Mammary epithelial cell (primary cell): ENCODE measurements around the gene CTAGE1.

Source experiments
- CTCF ChIP-seq, 2 donors: IDR thresholded peaks in 1 of 2; conservative IDR thresholded peaks in 1 of 2; 2 replicates each; pipeline ENCODE4 v1.5.1; 2011 to 2012; ENCODE audit warnings: inconsistent platforms in 2 of 2, low read length in 2 of 2, mild to moderate bottlenecking in 2 of 2, control low read depth in 1 of 2, low read depth in 1 of 2; ENCODE audit not compliant: insufficient read depth in 1 of 2; ENCODE audit errors: extremely low read depth in 1 of 2
- EZH2 ChIP-seq: IDR thresholded peaks from 2 replicates; pipeline ENCODE4 v1.6.1; 2012; ENCODE audit warnings: low read length, inconsistent platforms, borderline replicate concordance

- TF ChIP-seq CTCF (conservative IDR thresholded peaks at IDR 0.05 in 1 of 2, IDR thresholded peaks at IDR 0.05 in 1 of 2; ENCODE audit: extremely low read depth in 1 of 2, insufficient read depth in 1 of 2, low read depth in 1 of 2, low read length in 2 of 2) (no peak), EZH2 (no peak)
Observed at GRCh38 chr18:22412176-22412911, 5.4 kb downstream of the CTAGE1 start.
